Activated CD4-positive, alpha-beta T cell treated with anti-CD3 and anti-CD28 coated beads, Interleukin-2, amount 50 U/mL, for 1 hour (primary cell): ENCODE data around the gene ANKS1B.

Experiments
- DNase-seq: peaks from one replicate; pipeline ENCODE4 v3.0.0-alpha.2; 2020

Gene ANKS1B

GRCh38 chr12:99959549-99960170 lies 25.1 kb downstream of the ANKS1B start:
- DNase-seq: no peak

GRCh38 chr12:99957866-99958466 lies 26.8 kb downstream of the ANKS1B start:
- no peak for DNase-seq

GRCh38 chr12:99954724-99955123 lies 30.0 kb downstream of the ANKS1B start:
- no peak for DNase-seq

GRCh38 chr12:99948370-99948769 lies 36.4 kb downstream of the ANKS1B start:
- no peak for DNase-seq

GRCh38 chr12:99946131-99946530 lies 38.6 kb downstream of the ANKS1B start:
- no peak for DNase-seq

- no peak for DNase-seq
Measured at GRCh38 chr12:99935608-99936007, 49.1 kb downstream of the ANKS1B start.

GRCh38 chr12:99926511-99927169 lies 58.1 kb downstream of the ANKS1B start:
- no peak for DNase-seq

- no peak for DNase-seq
Measured at GRCh38 chr12:99920353-99920960, 64.3 kb downstream of the ANKS1B start.

- DNase-seq: no peak
Measured at GRCh38 chr12:99917711-99918402, 66.9 kb downstream of the ANKS1B start.

- no peak for DNase-seq
Measured at GRCh38 chr12:99916555-99916954, 68.2 kb downstream of the ANKS1B start.

- no peak for DNase-seq
Measured at GRCh38 chr12:99915251-99916082, 69.3 kb downstream of the ANKS1B start.

GRCh38 chr12:99914206-99914605 lies 70.5 kb downstream of the ANKS1B start:
- no peak for DNase-seq

- no peak for DNase-seq
Measured at GRCh38 chr12:99911967-99912366, 72.8 kb downstream of the ANKS1B start.

GRCh38 chr12:99911081-99911480 lies 73.7 kb downstream of the ANKS1B start:
- DNase-seq: no peak

GRCh38 chr12:99910342-99910741 lies 74.4 kb downstream of the ANKS1B start:
- DNase-seq: no peak

GRCh38 chr12:99906786-99907579 lies 77.8 kb downstream of the ANKS1B start:
- DNase-seq: no peak

GRCh38 chr12:99901181-99901580 lies 83.6 kb downstream of the ANKS1B start:
- no peak for DNase-seq

- DNase-seq: no peak
Measured at GRCh38 chr12:99898645-99899044, 86.1 kb downstream of the ANKS1B start.

- DNase-seq: no peak
Measured at GRCh38 chr12:99879439-99879838, 105.3 kb downstream of the ANKS1B start.

- no peak for DNase-seq
Measured at GRCh38 chr12:99875081-99875480, 109.7 kb downstream of the ANKS1B start.

- no peak for DNase-seq
Measured at GRCh38 chr12:99870085-99870484, 114.7 kb downstream of the ANKS1B start.

GRCh38 chr12:99861731-99862130 lies 123.0 kb downstream of the ANKS1B start:
- DNase-seq: no peak
